AG20443 (cell line): ENCODE measurements around the gene MARCHF2.
"Not testable (repeated sequence)": the region's sequence is repeated elsewhere in the genome, so short reads cannot be mapped to it uniquely, and the experiment has no call there.

Source experiments
- DNase-seq: peaks from one replicate; pipeline ENCODE4 v3.0.0; 2012; ENCODE audit warnings: low spot score, mixed read lengths

Gene MARCHF2

DNA sequence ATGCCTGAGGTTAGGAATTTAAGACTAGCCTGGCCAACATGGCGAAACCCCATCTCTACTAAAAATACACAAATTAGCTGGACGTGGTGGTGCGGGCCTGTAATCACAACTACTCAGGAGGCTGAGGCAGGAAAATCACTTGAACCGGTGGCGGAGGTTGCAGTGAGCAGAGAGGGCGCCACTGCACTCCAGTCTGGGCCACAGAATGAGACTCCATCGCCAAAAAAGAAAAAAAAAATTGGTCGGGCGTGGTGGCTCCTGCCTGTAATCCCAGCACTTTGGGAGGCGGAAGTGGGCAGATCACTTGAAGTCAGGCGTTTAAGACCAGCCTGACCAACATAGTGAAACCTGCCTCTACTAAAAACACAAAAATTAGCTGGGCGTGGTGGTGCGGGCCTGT, 2.4 kb upstream of the MARCHF2 start:
- not testable (repeated sequence) for DNase-seq

DNA sequence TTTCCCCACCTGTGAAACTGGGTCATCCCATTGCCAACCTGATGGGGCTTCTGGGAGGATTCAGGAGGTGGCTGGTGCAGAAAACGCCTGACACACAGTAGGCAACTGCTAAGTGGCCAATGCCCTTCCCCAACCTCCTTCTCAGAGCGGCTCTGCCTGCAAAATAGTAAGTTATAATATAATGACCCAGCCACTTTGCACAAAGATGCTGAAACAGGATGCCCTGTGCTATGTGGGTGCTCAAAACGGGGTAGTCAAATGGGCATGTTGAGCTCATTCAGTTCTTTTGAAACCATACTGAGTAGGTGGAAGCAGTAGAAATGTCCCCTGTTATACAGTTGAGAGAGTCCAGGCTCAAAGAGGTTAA, 507 bp downstream of the MARCHF2 start:
- no peak for DNase-seq

- no peak for DNase-seq
Observed at GRCh38 chr19:8416796-8417195, 3.7 kb downstream of the MARCHF2 start.

DNA sequence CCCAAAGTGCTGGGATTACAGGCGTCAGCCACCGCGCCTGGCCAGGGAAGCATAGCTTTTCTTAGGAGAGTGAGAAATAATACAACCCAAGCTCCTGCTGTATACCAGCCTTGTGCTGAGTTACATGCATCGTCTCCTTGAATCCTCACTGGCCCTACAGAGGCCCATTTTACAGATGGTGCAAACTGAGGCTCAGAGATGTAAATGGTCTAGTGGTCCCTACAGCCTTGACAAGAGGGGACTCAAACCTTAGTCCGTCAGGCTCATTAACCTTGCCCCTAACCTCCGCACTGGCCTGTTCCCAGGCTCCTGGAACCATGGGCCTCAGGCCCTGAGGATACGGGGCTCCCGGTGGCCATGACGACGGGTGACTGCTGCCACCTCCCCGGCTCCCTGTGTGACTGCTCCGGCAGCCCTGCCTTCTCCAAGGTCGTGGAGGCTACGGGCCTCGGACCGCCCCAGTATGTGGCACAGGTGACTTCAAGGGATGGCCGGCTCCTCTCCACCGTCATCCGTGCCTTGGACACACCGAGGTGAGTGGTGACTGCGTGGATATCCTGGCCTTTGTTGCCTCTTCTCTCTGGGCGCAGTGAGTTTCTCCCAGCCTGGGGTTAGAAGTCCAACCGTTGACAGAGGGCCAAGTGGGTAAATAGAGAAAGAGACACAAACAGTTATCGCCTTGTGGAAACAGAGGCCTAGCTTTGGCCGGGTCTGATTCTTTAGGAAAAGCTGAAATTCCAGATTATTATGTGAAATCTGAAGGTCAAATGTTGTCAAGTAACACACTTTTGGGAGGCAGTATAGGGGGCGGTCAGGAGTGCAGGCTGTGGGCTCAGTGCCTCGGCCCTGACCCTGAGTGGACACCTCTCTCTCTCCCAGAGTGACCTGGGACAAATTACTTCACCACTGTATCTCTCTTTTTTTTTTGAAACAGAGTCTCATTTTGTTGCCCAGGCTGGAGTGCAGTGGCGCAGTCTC, 8.7 kb downstream of the MARCHF2 start:
- DNase-seq, result no peak

GRCh38 chr19:8423817-8424223, 10.7 kb downstream of the MARCHF2 start:
- DNase-seq, result peak; percentile 96

GRCh38 chr19:8425331-8425730, 12.2 kb downstream of the MARCHF2 start:
- not testable (repeated sequence) for DNase-seq

DNA sequence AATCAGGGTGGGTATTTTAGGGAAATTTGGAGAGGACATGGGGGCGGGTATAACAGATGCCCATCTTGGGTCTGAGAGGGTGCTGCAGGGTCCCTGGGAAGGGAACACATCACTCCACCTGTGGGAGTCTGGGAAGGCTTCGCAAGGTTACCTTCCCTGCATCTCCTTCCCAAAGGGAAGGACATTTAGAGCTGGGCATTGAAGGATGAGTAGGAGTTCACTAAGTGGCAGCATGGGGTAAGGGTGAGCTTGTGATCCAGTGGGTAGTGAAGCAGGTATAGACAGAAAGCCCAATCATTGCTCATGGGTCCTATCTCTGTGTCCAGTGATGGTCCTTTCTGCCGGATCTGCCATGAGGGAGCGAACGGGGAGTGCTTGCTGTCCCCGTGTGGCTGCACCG, 13.2 kb downstream of the MARCHF2 start:
- DNase-seq, result no peak

GRCh38 chr19:8429044-8429443, 15.9 kb downstream of the MARCHF2 start:
- no peak for DNase-seq

DNA sequence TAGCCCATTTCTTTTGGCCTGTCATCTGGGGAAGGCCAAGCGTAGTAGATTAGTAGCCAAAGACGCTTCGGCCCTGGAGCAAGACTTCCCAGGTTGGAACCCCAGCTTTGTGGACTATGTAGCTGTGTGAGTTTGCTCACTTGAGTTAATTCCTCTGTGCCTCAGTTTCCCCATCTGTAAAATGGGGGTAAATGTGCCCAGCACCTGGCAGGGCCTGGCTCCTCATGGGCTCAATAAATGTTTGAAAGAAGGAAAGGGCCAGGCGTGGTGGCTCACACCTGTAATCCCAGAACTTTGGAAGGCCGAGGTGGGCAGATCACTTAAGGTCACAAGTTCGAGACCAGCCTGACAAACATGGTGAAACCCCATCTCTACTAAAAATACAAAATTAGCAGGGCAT, 16.7 kb downstream of the MARCHF2 start:
- DNase-seq, result no peak

DNA sequence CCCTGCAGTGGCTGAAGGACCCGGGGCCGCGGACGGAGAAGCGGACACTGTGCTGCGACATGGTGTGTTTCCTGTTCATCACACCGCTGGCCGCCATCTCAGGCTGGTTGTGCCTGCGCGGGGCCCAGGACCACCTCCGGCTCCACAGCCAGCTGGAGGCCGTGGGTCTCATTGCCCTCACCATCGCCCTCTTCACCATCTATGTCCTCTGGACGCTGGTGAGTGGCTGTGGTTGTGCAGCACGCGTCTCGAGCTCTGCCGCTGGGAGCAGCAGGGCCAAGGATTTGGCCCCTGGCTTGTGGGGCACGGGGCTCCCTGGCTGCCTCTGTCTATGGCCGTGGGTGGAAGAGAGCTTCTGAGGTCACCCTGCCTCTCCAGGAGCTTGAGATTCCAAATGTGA, 17.5 kb downstream of the MARCHF2 start:
- no peak for DNase-seq

- DNase-seq, result no peak
Observed at GRCh38 chr19:8438236-8438635, 25.1 kb downstream of the MARCHF2 start.

DNA sequence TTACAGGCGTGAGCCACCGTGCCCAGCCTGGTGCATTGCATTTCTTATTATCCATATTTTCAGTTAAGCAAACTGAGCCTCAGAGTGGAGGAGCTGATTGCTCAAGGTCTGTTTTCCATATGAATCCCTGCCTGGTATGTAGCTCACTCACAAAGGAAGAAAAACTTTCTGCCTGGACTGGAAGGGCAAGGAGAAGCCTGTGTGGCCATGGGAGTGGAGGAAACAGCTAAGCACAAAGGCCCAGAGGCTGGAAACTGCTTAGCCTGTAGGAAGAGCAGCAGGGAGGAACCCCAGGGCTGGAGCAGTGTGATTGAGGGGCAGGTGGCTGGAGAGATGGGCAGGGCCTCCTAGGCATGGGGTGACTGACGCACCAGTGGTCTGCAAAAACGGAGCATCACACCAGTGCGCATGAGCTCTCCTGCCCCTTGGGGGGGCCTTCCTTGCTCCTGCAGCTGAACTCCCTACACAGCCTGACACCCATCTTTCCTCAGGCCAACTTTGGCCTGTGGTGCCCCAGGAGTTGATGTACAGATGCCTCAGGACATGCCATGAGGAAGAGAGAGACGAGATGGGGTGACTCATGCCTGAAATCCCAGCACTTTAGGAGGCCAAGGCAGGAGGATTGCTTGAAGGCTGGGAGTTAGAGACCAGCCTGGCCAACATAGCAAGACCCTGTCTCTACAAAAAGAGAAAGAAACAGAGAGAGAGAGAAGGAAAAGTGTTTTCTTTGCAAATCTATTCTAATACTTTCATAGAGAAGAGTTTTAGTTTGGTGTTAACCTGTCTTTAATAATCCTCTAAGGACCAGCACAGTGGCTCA, 28.8 kb downstream of the MARCHF2 start:
- no peak for DNase-seq

DNA sequence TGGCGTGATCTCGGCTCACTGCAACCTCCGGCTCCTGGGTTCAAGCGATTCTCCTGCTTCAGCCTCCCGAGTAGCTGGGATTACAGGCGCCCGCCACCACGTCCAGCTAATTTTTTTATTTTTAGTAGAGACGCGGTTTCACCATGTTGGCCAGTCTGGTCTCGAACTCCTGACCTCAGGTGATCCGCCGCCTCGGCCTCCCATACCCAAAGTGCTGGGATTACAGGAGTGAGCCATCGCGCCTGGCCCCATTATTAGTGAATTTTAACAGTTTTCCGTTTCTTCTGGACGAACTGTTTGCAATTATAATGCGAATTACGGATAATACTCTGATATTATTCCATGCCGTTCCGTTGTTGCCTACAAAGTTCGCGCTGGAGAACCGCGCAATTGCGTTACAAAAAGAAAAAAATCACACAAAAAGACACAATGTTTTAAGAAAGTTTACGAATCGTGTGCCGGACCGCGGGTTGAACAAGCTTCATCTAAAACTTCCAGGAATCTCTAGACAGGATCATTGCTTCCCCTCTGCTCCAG, 31.1 kb downstream of the MARCHF2 start:
- DNase-seq, result not testable (repeated sequence)

GRCh38 chr19:8444677-8445487, 31.8 kb downstream of the MARCHF2 start, which contains the start of gene HNRNPM:
HNRNPM (plus strand) TSS chr19:8444975; CDS start chr19:8444999, 24 bp downstream.
- DNase-seq, result peak; percentile 100

GRCh38 chr19:8445488-8446001, 32.4 kb downstream of the MARCHF2 start:
- peak; percentile 58 for DNase-seq

DNA sequence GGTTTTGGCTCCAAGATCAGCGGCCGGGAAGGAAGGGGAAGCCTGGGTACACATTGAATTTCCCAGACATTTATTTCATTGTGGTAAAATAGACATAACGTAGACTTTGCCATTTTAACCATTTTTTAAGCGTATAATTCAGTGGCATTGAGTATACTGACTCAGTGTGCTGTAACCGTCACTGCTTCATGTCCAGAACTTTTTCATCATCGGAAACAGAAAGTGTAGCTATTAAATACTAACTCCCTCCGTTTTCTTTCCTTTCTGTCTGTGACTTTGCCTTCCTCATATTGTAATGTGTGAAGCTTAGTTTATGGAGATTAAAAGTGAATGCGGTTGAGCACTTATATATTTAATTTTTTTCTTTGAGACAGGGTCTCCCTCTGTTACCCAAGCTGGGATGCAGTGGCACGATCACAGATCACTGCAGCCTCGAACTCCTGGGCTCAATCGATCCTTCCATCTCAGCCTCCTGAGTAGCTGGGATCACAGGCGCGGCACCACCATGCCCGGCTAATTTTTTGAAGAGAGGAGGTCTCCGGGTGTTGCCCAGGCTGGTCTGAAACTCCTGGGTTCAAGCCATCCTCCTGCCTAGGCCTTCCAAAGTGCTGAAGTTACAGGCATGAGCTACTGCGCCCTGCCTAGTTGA, 33.1 kb downstream of the MARCHF2 start:
- no peak for DNase-seq

- DNase-seq, result no peak
Observed at GRCh38 chr19:8449830-8450229, 36.7 kb downstream of the MARCHF2 start.

- no peak for DNase-seq
Observed at GRCh38 chr19:8451377-8451776, 38.3 kb downstream of the MARCHF2 start.

DNA sequence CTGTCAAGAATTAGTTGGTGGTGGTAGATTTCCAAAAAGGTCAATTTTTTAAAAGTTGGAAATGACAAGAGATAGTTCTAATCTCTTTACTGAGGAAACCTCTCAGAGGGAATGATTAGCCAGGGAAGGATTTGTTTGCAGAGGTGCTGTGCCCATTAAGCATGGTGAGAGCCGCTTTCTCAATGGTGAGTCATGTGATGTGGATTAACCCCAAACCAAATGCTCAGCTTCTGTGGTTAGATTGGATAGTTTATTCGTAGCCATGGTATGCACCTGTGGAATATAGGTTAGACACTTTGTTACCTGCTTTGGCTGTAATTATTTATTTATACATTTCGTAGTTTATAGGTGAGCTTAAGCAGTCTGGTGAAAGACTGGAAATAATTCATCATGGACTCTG, 38.8 kb downstream of the MARCHF2 start:
- DNase-seq, result peak; percentile 56

GRCh38 chr19:8452446-8453123, 39.5 kb downstream of the MARCHF2 start:
- DNase-seq, result no peak
